ENCODE measurements around the gene MUC5AC.
"Not testable (repeated sequence)": the region's sequence is repeated elsewhere in the genome, so short reads cannot be mapped to it uniquely, and the experiment has no call there.

The MUC5AC gene

GRCh38 chr11:1177771-1178090, 20.0 kb downstream of the MUC5AC start:
- DNase-seq (ENCODE audit: low read depth) = no peak

GRCh38 chr11:1178201-1178885, 20.6 kb downstream of the MUC5AC start:
- no peak for DNase-seq (ENCODE audit: low read depth)

DNA sequence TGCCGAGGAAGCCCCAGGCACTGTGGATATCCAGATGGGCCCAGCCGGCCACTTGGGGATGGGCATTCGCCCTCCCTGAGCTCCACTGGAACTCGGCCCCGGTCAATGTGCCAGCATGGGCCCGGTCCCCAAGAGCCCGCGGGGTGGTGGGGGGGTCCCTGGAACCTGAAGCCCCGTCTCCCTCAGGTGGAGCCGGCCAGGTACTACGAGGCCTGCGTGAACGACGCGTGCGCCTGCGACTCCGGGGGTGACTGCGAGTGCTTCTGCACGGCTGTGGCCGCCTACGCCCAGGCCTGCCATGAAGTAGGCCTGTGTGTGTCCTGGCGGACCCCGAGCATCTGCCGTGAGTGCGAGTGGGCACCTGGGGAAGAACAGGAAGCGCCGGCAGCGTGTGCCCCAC, 21.2 kb downstream of the MUC5AC start:
- no peak for DNase-seq (ENCODE audit: low read depth)

- DNase-seq (ENCODE audit: low read depth) = no peak
Measured at GRCh38 chr11:1179641-1180040, 21.9 kb downstream of the MUC5AC start.

DNA sequence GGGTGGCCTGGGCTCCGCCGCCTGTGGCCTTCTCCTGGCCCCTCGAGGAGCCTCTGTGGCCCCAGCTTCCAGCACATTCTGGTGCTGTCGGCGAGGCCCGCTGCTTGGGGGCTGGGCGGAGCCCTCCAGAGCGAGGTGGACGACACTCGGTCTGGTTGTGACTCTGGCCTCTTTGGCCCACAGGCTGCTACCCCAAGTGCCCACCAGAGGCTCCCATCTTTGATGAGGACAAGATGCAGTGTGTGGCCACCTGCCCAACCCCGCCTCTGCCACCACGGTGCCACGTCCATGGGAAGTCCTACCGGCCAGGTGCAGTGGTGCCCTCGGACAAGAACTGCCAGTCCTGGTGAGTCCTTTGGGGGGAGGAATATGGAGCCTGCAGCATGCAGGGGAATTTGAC, 22.4 kb downstream of the MUC5AC start:
- DNase-seq (ENCODE audit: low read depth) = no peak

- no peak for DNase-seq (ENCODE audit: low read depth)
Measured at GRCh38 chr11:1180947-1181391, 23.2 kb downstream of the MUC5AC start.

GRCh38 chr11:1181420-1181819, 23.7 kb downstream of the MUC5AC start:
- no peak for DNase-seq (ENCODE audit: low read depth)

- DNase-seq (ENCODE audit: low read depth) = no peak
Measured at GRCh38 chr11:1181853-1182535, 24.2 kb downstream of the MUC5AC start.

- DNase-seq (ENCODE audit: low read depth) = not testable (repeated sequence)
Measured at GRCh38 chr11:1184139-1184538, 26.4 kb downstream of the MUC5AC start.

DNA sequence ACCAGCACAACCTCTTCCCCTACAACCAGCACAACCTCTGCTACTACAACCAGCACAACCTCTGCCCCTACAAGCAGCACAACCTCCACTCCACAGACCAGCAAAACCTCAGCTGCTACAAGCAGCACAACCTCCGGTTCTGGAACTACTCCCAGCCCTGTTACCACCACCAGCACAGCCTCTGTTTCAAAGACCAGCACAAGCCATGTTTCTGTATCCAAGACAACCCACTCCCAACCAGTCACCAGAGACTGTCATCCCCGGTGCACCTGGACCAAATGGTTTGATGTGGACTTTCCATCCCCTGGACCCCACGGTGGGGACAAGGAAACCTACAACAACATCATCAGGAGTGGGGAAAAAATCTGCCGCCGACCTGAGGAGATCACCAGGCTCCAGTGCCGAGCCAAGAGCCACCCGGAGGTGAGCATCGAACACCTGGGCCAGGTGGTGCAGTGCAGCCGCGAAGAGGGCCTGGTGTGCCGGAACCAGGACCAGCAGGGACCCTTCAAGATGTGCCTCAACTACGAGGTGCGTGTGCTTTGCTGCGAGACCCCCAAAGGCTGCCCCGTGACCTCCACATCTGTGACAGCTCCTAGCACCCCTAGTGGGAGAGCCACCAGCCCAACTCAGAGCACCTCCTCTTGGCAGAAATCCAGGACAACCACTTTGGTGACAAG, 30.8 kb downstream of the MUC5AC start:
- DNase-seq (ENCODE audit: low read depth) = not testable (repeated sequence)

DNA sequence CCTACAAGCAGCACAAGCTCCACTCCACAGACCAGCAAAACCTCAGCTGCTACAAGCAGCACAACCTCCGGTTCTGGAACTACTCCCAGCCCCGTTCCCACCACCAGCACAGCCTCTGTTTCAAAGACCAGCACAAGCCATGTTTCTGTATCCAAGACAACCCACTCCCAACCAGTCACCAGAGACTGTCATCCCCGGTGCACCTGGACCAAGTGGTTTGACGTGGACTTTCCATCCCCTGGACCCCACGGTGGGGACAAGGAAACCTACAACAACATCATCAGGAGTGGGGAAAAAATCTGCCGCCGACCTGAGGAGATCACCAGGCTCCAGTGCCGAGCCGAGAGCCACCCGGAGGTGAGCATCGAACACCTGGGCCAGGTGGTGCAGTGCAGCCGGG, 32.1 kb downstream of the MUC5AC start:
- DNase-seq (ENCODE audit: low read depth) = not testable (repeated sequence)

DNA sequence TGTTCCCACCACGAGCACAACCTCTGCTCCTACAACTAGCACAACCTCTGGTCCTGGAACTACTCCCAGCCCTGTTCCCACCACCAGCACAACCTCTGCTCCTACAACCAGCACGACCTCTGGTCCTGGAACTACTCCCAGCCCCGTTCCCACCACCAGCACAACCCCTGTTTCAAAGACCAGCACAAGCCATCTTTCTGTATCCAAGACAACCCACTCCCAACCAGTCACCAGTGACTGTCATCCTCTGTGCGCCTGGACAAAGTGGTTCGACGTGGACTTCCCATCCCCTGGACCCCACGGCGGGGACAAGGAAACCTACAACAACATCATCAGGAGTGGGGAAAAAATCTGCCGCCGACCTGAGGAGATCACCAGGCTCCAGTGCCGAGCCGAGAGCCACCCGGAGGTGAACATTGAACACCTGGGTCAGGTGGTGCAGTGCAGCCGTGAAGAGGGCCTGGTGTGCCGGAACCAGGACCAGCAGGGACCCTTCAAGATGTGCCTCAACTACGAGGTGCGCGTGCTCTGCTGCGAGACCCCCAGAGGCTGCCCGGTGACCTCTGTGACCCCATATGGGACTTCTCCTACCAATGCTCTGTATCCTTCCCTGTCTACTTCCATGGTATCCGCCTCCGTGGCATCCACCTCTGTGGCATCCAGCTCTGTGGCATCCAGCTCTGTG, 34.2 kb downstream of the MUC5AC start:
- DNase-seq (ENCODE audit: low read depth) = not testable (repeated sequence)

GRCh38 chr11:1192741-1193325, 35.1 kb downstream of the MUC5AC start:
- DNase-seq (ENCODE audit: low read depth) = no peak

DNA sequence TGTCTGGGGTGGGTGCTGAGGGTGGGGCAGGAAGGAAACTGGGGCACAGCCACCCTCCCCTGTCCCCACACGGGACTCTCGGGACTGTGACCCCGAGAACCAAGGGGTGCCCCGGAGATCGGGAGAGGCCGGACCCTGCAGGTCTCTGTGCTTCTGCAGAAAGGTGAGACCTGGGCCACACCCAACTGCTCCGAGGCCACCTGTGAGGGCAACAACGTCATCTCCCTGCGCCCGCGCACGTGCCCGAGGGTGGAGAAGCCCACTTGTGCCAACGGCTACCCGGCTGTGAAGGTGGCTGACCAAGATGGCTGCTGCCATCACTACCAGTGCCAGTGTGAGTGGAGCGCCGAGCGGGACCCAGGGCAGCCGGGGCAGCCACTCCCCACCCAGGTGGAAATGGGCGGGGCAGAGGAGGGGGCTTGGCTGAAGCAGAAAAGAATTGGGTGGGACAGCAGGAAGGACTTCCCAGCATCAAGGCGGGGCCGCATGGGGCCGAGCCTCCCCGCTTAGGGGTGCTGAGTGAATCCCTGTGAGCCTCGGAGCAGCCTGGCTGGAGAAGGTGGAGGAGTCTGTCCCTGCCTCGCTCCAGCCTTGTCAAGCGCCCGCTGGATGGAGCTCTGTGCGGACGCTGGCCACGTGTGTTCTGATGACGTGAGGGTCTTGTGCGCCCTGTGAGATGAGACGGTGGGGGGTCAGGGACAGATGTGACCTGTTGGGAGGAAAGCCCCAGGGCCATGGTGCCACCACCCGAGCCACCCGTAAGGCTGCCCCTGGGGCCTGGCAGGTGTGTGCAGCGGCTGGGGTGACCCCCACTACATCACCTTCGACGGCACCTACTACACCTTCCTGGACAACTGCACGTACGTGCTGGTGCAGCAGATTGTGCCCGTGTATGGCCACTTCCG, 35.8 kb downstream of the MUC5AC start:
- no peak for DNase-seq (ENCODE audit: low read depth)

GRCh38 chr11:1194231-1194976, 36.7 kb downstream of the MUC5AC start:
- DNase-seq (ENCODE audit: low read depth) = no peak

- DNase-seq (ENCODE audit: low read depth) = no peak
Measured at GRCh38 chr11:1194977-1195681, 37.4 kb downstream of the MUC5AC start.

DNA sequence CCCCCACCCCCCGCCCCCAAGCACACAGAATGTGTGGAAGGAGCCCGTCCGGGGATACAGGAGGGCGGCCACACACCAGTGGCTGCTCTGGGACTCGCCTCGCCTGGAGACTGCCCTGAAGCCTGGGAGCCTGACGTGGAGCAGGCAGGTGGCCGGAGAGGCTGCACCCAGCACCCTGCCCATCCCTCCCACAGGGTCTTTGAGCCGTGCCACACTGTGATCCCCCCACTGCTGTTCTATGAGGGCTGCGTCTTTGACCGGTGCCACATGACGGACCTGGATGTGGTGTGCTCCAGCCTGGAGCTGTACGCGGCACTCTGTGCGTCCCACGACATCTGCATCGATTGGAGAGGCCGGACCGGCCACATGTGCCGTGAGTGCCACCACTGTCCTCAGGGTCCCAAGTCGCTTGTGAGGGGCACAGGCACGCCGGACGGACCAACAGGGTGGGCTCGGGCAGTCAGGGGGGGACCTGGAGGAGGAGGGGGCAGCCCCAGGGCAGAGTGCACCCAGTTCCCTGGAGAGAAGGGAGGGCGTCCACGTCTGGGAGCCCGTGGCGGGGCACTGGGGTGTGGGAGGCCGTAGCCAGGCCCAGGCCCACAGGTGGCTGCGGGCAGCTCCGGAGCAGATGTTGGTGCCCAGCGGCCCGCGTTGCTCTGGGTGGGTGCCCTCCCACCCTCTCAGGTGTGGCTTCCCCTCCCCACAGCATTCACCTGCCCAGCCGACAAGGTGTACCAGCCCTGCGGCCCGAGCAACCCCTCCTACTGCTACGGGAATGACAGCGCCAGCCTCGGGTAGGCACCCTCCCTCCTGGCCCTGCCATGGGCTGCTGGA, 38.1 kb downstream of the MUC5AC start:
- DNase-seq (ENCODE audit: low read depth) = no peak

GRCh38 chr11:1196516-1197391, 39.0 kb downstream of the MUC5AC start:
- DNase-seq (ENCODE audit: low read depth) = no peak
